ENCODE measurements around the gene BPIFB6.

BPIFB6 gene

DNA sequence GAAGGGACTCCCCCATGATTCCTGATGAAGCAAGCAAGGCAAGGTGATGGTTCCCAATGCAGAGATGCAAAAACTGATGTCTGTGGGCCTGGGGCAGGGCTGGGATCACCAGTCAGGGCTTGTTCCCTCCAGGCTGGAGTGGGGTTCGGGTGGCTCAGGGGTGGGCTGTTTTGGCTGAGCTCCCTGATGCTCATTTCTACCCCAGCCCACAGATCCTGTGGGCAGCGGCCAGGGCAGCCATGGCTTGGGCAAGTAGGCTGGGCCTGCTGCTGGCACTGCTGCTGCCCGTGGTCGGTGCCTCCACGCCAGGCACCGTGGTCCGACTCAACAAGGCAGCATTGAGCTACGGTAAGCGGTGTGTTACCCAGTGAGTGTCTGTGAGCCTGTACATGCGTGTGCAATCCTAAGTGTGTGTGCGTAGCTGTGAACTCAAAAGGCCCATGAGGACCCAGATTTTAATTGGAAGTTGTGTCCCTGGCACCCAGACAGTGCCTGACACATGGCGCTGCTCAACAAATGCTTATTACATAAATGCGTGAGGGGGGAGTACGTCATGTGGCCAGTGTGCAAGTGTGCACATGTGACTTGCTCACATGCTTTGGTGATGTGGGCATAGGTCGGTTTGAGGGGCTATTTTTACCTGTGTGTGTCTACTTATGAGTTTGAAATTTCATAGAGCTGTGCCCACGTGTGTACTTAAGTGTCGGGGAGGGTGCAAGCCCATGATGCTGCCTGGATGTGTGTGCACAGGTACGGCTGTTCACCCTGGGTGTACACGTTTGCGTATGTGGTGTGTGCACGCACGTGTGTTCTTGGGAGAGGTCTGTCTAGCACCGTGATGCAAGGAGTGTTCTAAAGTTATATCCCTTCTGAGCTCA lies 22.9 kb upstream of the BPIFB6 start:
- Mint-ChIP-seq H3K4me1 (ENCODE audit: low read depth) (no peaks in the 10 kb centered on the region), H3K27ac (no peak overlapping the region), H3K36me3 (ENCODE audit: low read depth) (no peaks in the 10 kb centered on the region), H3K27me3 (ENCODE audit: low read depth) (no peaks in the 10 kb centered on the region), H3K9me3 (peaks cover 5% of the 10 kb centered on the region), H3K4me3 (no peak overlapping the region)

DNA sequence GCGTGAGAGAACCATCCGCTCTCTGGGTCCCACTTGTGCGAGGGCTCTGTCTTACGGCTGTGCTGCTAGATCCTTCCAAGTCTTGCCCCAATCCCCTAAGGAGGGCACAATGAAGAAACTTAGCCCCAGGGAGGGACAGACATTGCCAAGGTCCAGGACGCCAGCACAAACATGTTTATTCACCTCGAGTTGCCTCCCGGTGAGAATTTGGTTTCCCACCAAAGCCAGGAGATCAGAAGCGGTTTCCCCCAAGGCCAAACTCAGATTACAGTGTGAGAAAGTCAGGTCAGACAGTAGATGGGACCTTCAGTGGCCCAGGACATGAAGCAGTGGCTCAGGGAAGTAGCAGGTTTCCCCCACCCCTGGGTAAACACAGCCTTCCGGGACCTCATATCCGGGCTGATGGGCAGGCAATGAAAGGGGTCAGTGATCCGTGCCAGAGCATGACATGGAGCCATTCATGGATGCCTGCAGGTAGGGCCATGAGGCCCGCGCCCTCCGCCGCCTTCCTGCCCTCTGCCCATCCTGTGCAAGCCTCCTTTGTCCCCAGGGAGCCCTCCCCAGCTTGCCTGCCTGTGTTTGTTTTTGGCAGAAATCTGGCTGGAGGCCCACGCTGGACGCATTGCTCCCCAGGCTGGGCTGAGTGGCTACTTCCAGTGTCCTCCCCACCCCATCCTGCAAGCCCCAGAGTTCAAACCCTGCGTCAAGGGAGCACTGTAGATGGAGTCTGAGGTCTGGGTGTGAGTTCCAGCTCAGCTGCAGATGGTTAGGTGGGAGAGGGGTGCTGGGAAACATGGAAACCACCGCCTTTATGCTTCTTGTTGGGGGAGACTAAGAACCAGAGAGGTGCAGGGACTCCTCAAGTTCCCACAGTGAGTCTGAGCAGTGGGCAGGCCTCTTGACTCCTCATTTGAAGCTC lies 22.0 kb upstream of the BPIFB6 start:
- Mint-ChIP-seq H3K4me3 (no peak overlapping the region), H3K4me1 (ENCODE audit: low read depth) (no peaks in the 10 kb centered on the region), H3K9me3 (peaks cover 5% of the 10 kb centered on the region), H3K36me3 (ENCODE audit: low read depth) (no peaks in the 10 kb centered on the region), H3K27me3 (ENCODE audit: low read depth) (no peaks in the 10 kb centered on the region), H3K27ac (no peak overlapping the region)

DNA sequence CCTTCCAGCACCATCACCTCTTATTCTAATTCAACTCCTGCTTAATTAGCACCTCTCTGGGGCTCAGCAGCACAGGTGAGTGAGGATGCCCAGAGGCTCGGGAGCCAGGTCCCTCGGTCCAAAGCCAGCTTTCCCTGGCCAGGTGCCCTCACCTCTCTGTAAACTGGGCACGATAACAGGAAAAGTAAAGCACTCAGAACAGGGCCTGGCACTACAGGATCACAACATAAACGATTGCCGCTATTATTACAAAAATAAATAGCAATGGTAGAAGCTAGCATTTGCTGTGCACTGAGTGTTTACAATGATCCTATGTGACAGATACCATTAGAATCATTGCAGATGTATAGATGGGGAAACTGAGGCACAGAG lies 21.3 kb upstream of the BPIFB6 start:
- H3K4me3 Mint-ChIP-seq: no peak overlapping the region
- H3K27ac Mint-ChIP-seq: no peak overlapping the region
- H3K4me1 Mint-ChIP-seq (ENCODE audit: low read depth): no peaks in the 10 kb centered on the region
- no peaks in the 10 kb centered on the region for H3K36me3 Mint-ChIP-seq (ENCODE audit: low read depth)
- no peaks in the 10 kb centered on the region for H3K27me3 Mint-ChIP-seq (ENCODE audit: low read depth)
- H3K9me3 Mint-ChIP-seq: peaks cover 3% of the 10 kb centered on the region

DNA sequence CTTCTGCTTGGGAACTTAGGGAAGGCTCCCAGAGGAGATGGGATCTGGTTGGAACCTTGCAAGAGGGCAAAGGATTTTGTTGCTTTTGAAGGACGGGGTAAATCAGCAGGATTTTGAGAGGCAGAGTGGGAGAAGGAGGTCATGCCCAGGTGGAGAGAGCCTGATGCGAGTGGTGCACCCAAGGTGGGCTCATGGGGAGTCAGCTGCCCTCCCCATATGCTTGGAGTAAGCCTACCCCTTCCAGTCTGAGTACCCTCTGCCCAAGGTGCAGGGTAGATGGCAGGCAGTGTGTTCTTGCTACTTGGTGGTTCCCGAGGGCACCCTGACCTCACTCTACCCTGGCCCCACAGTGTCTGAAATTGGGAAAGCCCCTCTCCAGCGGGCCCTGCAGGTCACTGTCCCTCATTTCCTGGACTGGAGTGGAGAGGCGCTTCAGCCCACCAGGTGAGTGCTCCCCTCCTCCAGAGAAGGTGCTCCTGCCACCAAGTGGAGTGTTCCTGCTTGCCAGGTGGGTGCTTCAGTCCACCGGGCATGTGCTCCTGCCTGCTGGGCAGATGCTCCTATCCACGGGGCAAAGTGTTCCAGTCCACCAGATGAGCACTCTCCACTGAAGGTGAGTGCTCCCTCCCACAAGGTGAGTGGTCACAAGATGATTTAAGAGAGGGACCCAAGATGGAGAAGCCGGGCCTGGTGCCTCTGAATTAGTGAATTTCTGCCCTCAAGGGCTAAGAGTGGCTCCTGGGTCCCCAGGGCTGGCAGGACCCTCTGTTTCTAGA lies 20.6 kb upstream of the BPIFB6 start:
- H3K27me3 Mint-ChIP-seq (ENCODE audit: low read depth): no peaks in the 10 kb centered on the region
- no peaks in the 10 kb centered on the region for H3K9me3 Mint-ChIP-seq
- no peak overlapping the region for H3K4me3 Mint-ChIP-seq
- H3K27ac Mint-ChIP-seq: no peak overlapping the region
- no peaks in the 10 kb centered on the region for H3K36me3 Mint-ChIP-seq (ENCODE audit: low read depth)
- no peaks in the 10 kb centered on the region for H3K4me1 Mint-ChIP-seq (ENCODE audit: low read depth)

DNA sequence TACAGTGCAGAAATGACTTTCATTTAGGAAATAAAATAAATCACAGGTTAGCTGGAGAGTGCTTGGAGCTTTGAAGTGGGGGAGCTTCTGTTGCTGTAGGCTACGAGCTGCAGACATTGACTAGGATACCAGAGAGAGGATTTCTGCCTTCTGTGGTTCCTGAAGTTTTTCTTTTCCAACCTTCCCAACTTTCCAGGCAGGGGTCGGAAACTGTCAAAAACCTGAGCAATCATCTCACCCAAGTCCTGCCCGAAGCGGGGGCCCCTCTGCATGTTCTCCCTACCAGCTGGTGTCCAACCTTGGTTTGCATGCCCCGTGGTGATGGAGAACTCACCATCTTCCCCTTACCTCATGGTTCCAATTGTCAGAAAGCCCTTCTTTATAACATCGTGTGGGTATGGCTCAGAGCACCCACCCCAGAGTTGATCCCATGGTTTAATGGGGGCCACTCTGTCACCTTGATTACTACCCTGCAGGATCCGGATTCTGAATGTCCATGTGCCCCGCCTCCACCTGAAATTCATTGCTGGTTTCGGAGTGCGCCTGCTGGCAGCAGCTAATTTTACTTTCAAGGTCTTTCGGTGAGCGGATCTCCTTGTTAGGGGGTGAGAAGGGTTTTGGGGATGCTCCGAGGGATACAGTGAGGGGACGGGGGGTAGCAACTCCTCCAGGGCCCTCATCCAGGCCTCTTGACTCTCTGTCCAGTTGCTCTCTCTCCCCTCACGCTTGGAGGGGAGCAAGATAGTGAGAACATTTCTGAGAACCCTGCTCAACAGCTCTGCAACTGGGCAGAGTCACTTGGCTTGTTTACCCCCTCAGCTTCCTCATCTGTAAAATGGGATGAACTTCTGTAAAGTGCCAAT lies 18.9 kb upstream of the BPIFB6 start:
- no peak overlapping the region for H3K4me3 Mint-ChIP-seq
- no peaks in the 10 kb centered on the region for H3K9me3 Mint-ChIP-seq
- no peaks in the 10 kb centered on the region for H3K4me1 Mint-ChIP-seq (ENCODE audit: low read depth)
- H3K27me3 Mint-ChIP-seq (ENCODE audit: low read depth): no peaks in the 10 kb centered on the region
- H3K36me3 Mint-ChIP-seq (ENCODE audit: low read depth): no peaks in the 10 kb centered on the region
- H3K27ac Mint-ChIP-seq: no peak overlapping the region

DNA sequence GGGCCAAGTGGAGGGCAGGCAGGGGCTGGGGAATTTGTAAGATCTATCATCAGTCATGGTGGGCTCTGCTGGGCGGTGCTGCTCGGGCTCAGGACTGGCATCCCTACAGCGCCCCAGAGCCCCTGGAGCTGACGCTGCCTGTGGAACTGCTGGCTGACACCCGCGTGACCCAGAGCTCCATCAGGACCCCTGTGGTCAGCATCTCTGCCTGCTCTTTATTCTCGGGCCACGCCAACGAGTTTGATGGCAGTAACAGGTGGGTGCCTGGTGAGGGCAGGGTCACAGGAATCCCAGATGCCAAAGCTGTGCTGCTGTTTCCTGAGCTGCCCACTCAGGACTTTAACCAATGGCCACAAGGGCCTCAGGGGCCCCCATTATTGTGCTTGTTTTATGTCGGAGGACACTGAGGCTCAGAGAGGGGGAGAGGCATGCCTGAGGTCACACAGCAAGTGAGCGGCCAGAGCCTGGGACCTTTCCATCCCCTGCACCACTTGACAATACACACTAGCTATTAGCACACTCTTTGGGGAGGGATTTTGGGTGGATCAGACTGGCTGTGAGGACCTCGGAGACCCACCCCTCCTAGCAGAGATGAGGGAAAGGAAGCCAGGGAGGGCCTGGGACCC lies 17.6 kb upstream of the BPIFB6 start:
- H3K4me3 Mint-ChIP-seq: no peak overlapping the region
- H3K27ac Mint-ChIP-seq: no peak overlapping the region
- H3K9me3 Mint-ChIP-seq: no peaks in the 10 kb centered on the region

DNA sequence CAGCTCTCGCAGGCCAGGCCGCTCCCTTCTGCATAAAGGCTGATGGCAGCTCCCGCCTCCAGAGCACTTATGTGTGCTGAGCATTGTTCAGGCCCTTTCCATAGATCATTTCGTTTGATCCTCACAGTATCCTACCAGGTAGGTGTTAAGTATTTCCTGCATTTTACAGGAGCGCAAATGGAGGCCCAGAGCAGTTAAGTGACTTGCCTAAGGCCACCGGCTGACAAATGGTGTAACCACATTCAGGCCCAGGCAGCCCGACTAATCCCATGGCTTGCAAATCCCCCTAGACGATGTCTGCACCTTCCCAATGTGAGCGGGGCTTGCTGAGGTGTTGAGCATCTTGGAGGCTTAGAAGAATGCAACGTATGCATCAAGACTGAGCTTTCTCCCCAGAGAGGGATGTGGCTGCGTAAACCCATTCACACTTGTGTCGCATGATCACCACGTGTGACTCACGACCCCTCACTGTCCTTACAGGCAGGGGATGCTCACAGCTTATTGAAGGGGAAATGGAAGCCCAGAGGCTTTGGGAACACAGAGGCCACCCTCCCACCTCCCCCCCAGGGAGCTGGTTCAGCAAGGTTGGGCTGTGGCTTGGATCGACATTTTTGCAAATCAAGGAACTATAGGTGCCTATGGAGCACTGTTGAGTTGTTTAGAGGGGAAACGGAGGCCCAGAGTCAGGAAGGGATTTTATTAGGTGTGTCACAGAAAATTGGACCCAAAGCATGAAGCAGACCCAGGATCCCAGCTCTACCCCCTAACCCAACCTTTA lies 16.9 kb upstream of the BPIFB6 start:
- no peaks in the 10 kb centered on the region for H3K9me3 Mint-ChIP-seq
- H3K27ac Mint-ChIP-seq: no peak overlapping the region
- H3K4me3 Mint-ChIP-seq: no peak overlapping the region
- no peaks in the 10 kb centered on the region for H3K27me3 Mint-ChIP-seq (ENCODE audit: low read depth)
- H3K36me3 Mint-ChIP-seq (ENCODE audit: low read depth): no peaks in the 10 kb centered on the region
- no peaks in the 10 kb centered on the region for H3K4me1 Mint-ChIP-seq (ENCODE audit: low read depth)

More for the DNA sequence above, 17.6 kb upstream of the BPIFB6 start:
- Mint-ChIP-seq H3K4me1 (ENCODE audit: low read depth) (no peaks in the 10 kb centered on the region), H3K27me3 (ENCODE audit: low read depth) (no peaks in the 10 kb centered on the region), H3K36me3 (ENCODE audit: low read depth) (no peaks in the 10 kb centered on the region)

DNA sequence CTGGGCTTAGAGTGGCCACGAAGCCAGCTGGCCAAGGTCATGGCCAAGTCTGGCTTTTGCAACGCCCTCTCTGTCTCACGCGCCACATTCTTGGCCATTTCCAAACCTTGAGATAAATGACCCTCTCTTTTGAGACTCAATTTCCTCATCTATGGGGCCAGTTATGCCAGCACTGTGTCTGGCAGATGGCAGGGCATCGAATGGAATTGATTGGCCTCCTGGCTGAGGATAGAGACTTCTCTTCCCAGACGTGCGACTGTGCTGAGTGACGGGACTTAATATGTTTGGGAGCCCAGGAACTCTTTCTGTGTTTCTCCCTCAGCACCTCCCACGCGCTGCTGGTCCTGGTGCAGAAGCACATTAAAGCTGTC lies 16.3 kb upstream of the BPIFB6 start:
- Mint-ChIP-seq H3K4me1 (ENCODE audit: low read depth) (no peaks in the 10 kb centered on the region), H3K27me3 (ENCODE audit: low read depth) (no peaks in the 10 kb centered on the region), H3K9me3 (no peaks in the 10 kb centered on the region), H3K36me3 (ENCODE audit: low read depth) (no peaks in the 10 kb centered on the region), H3K4me3 (no peak overlapping the region), H3K27ac (no peak overlapping the region)

DNA sequence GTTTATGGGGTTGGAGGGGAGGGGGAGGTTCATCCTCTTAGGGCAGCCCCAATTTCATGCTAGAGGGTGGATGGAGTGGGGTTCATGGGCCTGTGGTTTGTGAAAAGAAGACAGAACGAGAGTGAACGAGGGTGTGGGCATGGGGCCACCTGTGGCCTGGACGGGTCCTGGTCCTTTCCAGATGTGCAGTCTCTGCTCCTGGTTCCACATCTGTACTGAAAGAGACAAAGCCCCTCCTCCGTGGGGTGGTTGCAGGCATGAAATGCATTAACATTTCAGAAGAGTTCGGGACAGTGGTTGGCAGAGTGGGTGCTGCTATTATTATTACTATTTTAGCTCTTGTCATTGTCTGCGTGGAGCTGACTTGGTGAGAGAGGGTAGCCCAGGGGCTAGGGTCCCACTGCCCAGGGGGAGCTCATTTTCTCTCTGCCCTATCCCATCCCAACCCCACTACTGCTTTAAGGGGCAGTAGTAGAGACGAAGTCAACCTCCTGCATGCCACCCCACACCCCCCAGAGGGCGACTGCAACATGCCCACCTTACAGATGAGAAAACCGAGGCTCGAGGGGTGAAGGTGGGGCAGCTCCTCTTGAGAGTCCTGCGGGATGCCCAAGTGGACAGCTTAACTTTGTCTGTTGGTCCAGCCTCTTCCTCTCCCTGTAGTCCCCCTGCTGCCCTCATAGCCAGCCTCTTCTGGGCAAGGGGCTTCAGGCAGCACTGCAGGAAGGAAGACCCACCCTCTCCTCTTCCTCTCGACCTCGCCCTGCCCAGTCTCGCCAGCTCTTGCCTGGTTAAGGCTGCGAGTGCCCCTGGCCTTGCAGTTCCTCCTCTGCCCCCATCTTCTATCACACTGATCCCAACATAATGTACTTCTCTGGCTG lies 15.5 kb upstream of the BPIFB6 start:
- Mint-ChIP-seq H3K36me3 (ENCODE audit: low read depth) (no peaks in the 10 kb centered on the region), H3K27ac (no peak overlapping the region), H3K4me1 (ENCODE audit: low read depth) (no peaks in the 10 kb centered on the region), H3K9me3 (no peaks in the 10 kb centered on the region), H3K27me3 (ENCODE audit: low read depth) (no peaks in the 10 kb centered on the region), H3K4me3 (no peak overlapping the region)

DNA sequence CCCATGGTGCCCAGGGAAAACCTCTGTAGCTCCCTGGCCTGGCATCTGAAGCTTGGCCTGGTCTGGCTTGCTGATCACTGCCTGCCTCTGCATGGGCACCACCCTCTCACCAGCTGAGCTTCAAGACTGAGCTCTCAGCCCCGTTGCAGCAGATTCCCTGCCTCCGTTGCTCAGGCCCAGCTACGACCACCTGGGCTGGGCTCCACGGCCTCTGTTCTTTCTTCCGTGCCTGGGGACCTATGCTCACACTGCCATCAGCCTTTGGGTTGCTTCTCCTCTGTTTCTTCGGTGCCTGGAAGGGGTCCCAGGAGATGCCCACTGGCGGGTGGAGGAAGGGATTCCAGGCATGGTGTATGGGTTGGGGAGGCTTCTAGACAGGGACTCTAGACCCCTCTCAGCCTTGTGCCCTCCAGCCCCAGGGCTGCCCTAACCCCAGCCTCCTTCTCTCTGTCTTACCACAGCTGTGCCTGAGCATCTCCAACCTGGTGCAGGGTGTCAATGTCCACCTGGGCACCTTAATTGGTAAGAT lies 14.8 kb upstream of the BPIFB6 start:
- Mint-ChIP-seq H3K27me3 (ENCODE audit: low read depth) (no peaks in the 10 kb centered on the region), H3K27ac (no peak overlapping the region)

DNA sequence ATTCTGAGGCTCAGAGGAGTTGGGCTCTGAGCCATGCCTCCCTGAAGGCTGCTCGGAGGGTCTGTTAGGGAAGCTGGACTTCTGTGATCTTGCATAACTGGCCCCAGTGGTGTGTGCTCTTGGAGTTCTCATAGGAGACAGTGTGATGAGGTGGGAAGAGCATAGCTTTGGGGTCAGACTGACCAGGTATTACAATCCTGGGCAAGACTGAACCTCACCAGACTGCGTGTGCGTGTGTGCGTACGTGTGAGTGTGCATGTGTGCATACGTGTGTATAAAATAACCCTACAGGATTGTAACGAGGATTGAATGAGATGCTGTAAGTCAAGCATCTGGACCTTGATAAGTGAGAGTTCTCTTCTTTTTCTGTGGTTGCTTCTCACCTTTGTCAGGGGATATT lies 13.9 kb upstream of the BPIFB6 start:
- Mint-ChIP-seq H3K4me1 (ENCODE audit: low read depth) (no peaks in the 10 kb centered on the region), H3K9me3 (no peaks in the 10 kb centered on the region), H3K27me3 (ENCODE audit: low read depth) (no peaks in the 10 kb centered on the region), H3K27ac (no peak overlapping the region), H3K4me3 (no peak overlapping the region), H3K36me3 (ENCODE audit: low read depth) (no peaks in the 10 kb centered on the region)

More for the DNA sequence above, 14.8 kb upstream of the BPIFB6 start:
- Mint-ChIP-seq H3K4me3 (no peak overlapping the region), H3K36me3 (ENCODE audit: low read depth) (no peaks in the 10 kb centered on the region), H3K9me3 (no peaks in the 10 kb centered on the region), H3K4me1 (ENCODE audit: low read depth) (no peaks in the 10 kb centered on the region)
